GM18517 (cell line): ENCODE measurements around the gene PRPF19.

Experiments
- ATAC-seq: cut with Tn5 transposase; IDR thresholded peaks from one replicate; pipeline ENCODE4 v1.9.1; 2021; ENCODE audit warnings: mild to moderate bottlenecking, moderate library complexity; ENCODE audit not compliant: unreplicated experiment

PRPF19 gene

GRCh38 chr11:60876168-60876485 is 30.3 kb downstream of the PRPF19 start:
- no peak for ATAC-seq

- no peak for ATAC-seq
Measured at GRCh38 chr11:60875366-60876167, 30.8 kb downstream of the PRPF19 start.

GRCh38 chr11:60874421-60875365 is 31.7 kb downstream of the PRPF19 start:
- ATAC-seq: no peak

GRCh38 chr11:60873533-60873932 is 32.9 kb downstream of the PRPF19 start:
- no peak for ATAC-seq

- ATAC-seq: no peak
Measured at GRCh38 chr11:60872961-60873524, 33.3 kb downstream of the PRPF19 start.

- no peak for ATAC-seq
Measured at GRCh38 chr11:60872124-60872960, 34.0 kb downstream of the PRPF19 start.

GRCh38 chr11:60871378-60872061 is 34.9 kb downstream of the PRPF19 start:
- no peak for ATAC-seq

GRCh38 chr11:60870733-60871377 is 35.5 kb downstream of the PRPF19 start:
- ATAC-seq: no peak

GRCh38 chr11:60870276-60870675 is 36.1 kb downstream of the PRPF19 start:
- ATAC-seq: no peak

- ATAC-seq: no peak
Measured at GRCh38 chr11:60869451-60869825, 36.9 kb downstream of the PRPF19 start.

GRCh38 chr11:60868682-60869450 is 37.5 kb downstream of the PRPF19 start:
- ATAC-seq: no peak

- ATAC-seq: no peak
Measured at GRCh38 chr11:60867871-60868681, 38.3 kb downstream of the PRPF19 start.

- no peak for ATAC-seq
Measured at GRCh38 chr11:60866911-60867870, 39.2 kb downstream of the PRPF19 start, which contains the start of gene ZP1. Gene ZP1, plus strand, starts transcription at chr11:60867542. Its CDS starts 20 bp downstream, at chr11:60867562.

GRCh38 chr11:60864856-60865513 is 41.4 kb downstream of the PRPF19 start:
- ATAC-seq: no peak

GRCh38 chr11:60863550-60864521 is 42.5 kb downstream of the PRPF19 start:
- ATAC-seq: no peak
